Measurements from ENCODE around the gene CHST11. TPM values are rescaled to one million over a fixed set of nuclear protein-coding genes. Genes with fewer than 3 reads are reported as not detected.

The CHST11 gene
- total RNA-seq: 13.4 and 13.6 TPM in 2 replicates

GRCh38 chr12:104456417-104456949 is at the start of gene CHST11:
Gene CHST11, plus strand, starts transcription at chr12:104456948.

Other genes with a start within 250 kb of the CHST11 start
- gene TXNRD1, start 241.2 kb upstream of the CHST11 start, total RNA-seq: 63.7 and 66.3 TPM in 2 replicates
- gene EID3, start 153.2 kb upstream of the CHST11 start, total RNA-seq: 0.78 and 1.1 TPM in 2 replicates

All from hair follicular keratinocyte (primary cell).